CD4-positive, alpha-beta T cell (primary cell): Measurements from ENCODE around the gene ORM1. TPM values are rescaled to one million over a fixed set of nuclear protein-coding genes. Genes with fewer than 3 reads are reported as not detected.

Source experiments
- ATAC-seq: fragments of 200-7000 bp; cut with Tn5 transposase; one replicate; pipeline ENCODE4 v1.10.0; 2022; ENCODE audit warnings: mild to moderate bottlenecking; ENCODE audit not compliant: poor library complexity
- CTCF ChIA-PET: fragments of 350-600 bp; sonication (Branson Sonifier 250); formaldehyde crosslinking; loops from one replicate; lab custom pipeline; 2021; ENCODE audit warnings: antibody characterized with exemption, inconsistent platforms; lab: Charles Lee
- POLR2A ChIA-PET: fragments of 350-600 bp; sonication (Branson Sonifier 250); formaldehyde crosslinking; loops from one replicate; lab custom pipeline; 2021; ENCODE audit warnings: antibody characterized with exemption, inconsistent platforms; lab: Charles Lee
- DNase-seq, 14 experiments: peaks; one replicate each; pipeline ENCODE4 v3.0.0-alpha.2; 2013 to 2020; ENCODE audit warnings: mixed read lengths in 2 of 14
- H3K27ac ChIP-seq, 2 donors: one replicate each; pipeline versions ENCODE4 v1.5.1 to v1.7.0; 2013; ENCODE audit warnings: low read length in 2 of 2, low read depth in 1 of 2, mild to moderate bottlenecking in 1 of 2
- H3K27me3 ChIP-seq, 2 experiments: 1 replicate in 1 of 2; 2 replicates in 1 of 2; pipeline versions ENCODE4 v1.6.1 to v1.7.0; 2013; ENCODE audit warnings: low read length in 2 of 2, control low read depth in 1 of 2, mild to moderate bottlenecking in 1 of 2, moderate library complexity in 1 of 2; ENCODE audit not compliant: insufficient read depth in 2 of 2, control insufficient read depth in 1 of 2
- H3K36me3 ChIP-seq: one replicate; pipeline ENCODE4 v1.6.1; 2013; ENCODE audit warnings: low read length, control low read depth; ENCODE audit not compliant: insufficient read depth
- H3K4me1 ChIP-seq: one replicate; pipeline ENCODE4 v1.6.1; 2013; ENCODE audit warnings: low read length, control low read depth; ENCODE audit not compliant: insufficient read depth
- H3K4me3 ChIP-seq: one replicate; pipeline ENCODE4 v1.5.1; 2013; ENCODE audit warnings: mild to moderate bottlenecking, low read length, moderate library complexity
- H3K9me3 ChIP-seq, 2 experiments: 1 replicate in 1 of 2; 2 replicates in 1 of 2; pipeline versions ENCODE4 v1.6.1 to v1.7.0; 2013; ENCODE audit warnings: low read length in 2 of 2, mild to moderate bottlenecking in 2 of 2, control low read depth in 1 of 2, moderate library complexity in 1 of 2; ENCODE audit not compliant: control insufficient read depth in 1 of 2, insufficient read depth in 1 of 2
- H3K27ac Mint-ChIP-seq: one replicate; pipeline ENCODE4 v1.8.0; 2020; ENCODE audit warnings: mixed read lengths
- H3K27me3 Mint-ChIP-seq: one replicate; pipeline ENCODE4 v1.8.0; 2021; ENCODE audit warnings: mixed read lengths
- H3K36me3 Mint-ChIP-seq: one replicate; pipeline ENCODE4 v1.8.0; 2021; ENCODE audit warnings: low read depth, mixed read lengths
- H3K4me1 Mint-ChIP-seq: one replicate; pipeline ENCODE4 v1.8.0; 2021; ENCODE audit warnings: low read depth, mixed read lengths
- H3K4me3 Mint-ChIP-seq: one replicate; pipeline ENCODE4 v1.8.0; 2020; ENCODE audit warnings: mild to moderate bottlenecking, mixed read lengths
- H3K9me3 Mint-ChIP-seq: one replicate; pipeline ENCODE4 v1.8.0; 2020; ENCODE audit warnings: mixed read lengths
- CTCF ChIP-seq: fragments of 200-600 bp; IDR thresholded peaks from one replicate; pipeline ENCODE4 v1.8.0; 2022; ENCODE audit warnings: antibody characterized with exemption, mild to moderate bottlenecking
- intact Hi-C, 2 experiments: fragments of 100-400 bp; cut with DNase I in 1 of 2; cut with micrococcal nuclease in 1 of 2; formaldehyde crosslinking; loops; one replicate each; pipeline versions ENCODE4 v1.15.1 to v1.9.0; 2023 to 2025; cut with DNase I, micrococcal nuclease
- total RNA-seq, 174 experiments: library from RNA in 2 of 174; stranded (reverse) in 2 of 174; gene quantifications; one replicate each; pipeline ENCODE4 v1.2.3 and lab custom pipeline; 2021 to 2026

Gene ORM1
- total RNA-seq, 2 experiments from 2014 or later, result not detected

GRCh38 chr9:114334490-114334889 lies 11.6 kb downstream of the ORM1 start:
- Histone ChIP-seq H3K9me3 (peaks cover 0 to 5% of the 10 kb centered on the region in 2 experiments), H3K27ac (no peak overlapping the region), H3K4me3 (no peak overlapping the region), H3K4me1 (peaks cover 15% of the 10 kb centered on the region), H3K27me3 (no peaks in the 10 kb centered on the region), H3K36me3 (peaks cover 49% of the 10 kb centered on the region)
- Mint-ChIP-seq H3K36me3 (peaks cover 47% of the 10 kb centered on the region), H3K27ac (peak overlapping the region; percentile 8), H3K4me3 (no peak overlapping the region), H3K27me3 (no peaks in the 10 kb centered on the region), H3K9me3 (no peaks in the 10 kb centered on the region), H3K4me1 (peaks cover 19% of the 10 kb centered on the region)
- TF ChIP-seq CTCF, result no peak
- intact Hi-C loops, result no loop called here
- POLR2A ChIA-PET, result no interaction called here
- DNase-seq (peak in 1 of 14 experiments; percentile 13), ATAC-seq (no peak)
- CTCF ChIA-PET, result no interaction called here

GRCh38 chr9:114335745-114336144 lies 12.8 kb downstream of the ORM1 start:
- H3K4me3 ChIP-seq, result no peak overlapping the region
- peaks cover 62% of the 10 kb centered on the region for H3K36me3 ChIP-seq
- Mint-ChIP-seq H3K4me3 (no peak overlapping the region), H3K27me3 (no peaks in the 10 kb centered on the region), H3K27ac (peak overlapping the region; percentile 17), H3K36me3 (peaks cover 60% of the 10 kb centered on the region), H3K9me3 (no peaks in the 10 kb centered on the region), H3K4me1 (peaks cover 21% of the 10 kb centered on the region)
- no peak for TF ChIP-seq CTCF
- peaks cover 0 to 5% of the 10 kb centered on the region in 2 experiments for H3K9me3 ChIP-seq
- no peak overlapping the region for H3K27ac ChIP-seq
- ChIA-PET POLR2A (interaction anchor here (1.5 to 1.7 kb wide), 2 partner anchors 28 to 52 kb away, joined by 4 to 5 read pairs; partner anchors contain the start of gene AKNA), CTCF (no interaction called here)
- intact Hi-C loops, result no loop called here
- H3K27me3 ChIP-seq, result no peaks in the 10 kb centered on the region
- peaks cover 18% of the 10 kb centered on the region for H3K4me1 ChIP-seq
- ATAC-seq (no peak), DNase-seq (no peak)

- intact Hi-C loops, result no loop called here
Observed at GRCh38 chr9:114336157-114336556, 13.3 kb downstream of the ORM1 start.

More at GRCh38 chr9:114336157-114336556, 13.3 kb downstream of the ORM1 start:
- H3K36me3 Mint-ChIP-seq, result peaks cover 64% of the 10 kb centered on the region
- Histone ChIP-seq H3K27me3 (no peaks in the 10 kb centered on the region), H3K9me3 (peaks cover 0 to 5% of the 10 kb centered on the region in 2 experiments), H3K4me1 (peaks cover 15% of the 10 kb centered on the region), H3K27ac (no peak overlapping the region), H3K4me3 (no peak overlapping the region), H3K36me3 (peaks cover 66% of the 10 kb centered on the region)
- H3K9me3 Mint-ChIP-seq, result no peaks in the 10 kb centered on the region
- DNase-seq (no peak), ATAC-seq (no peak)
- ChIA-PET POLR2A (interaction anchor here (1.5 to 1.7 kb wide), 2 partner anchors 27 to 51 kb away, joined by 4 to 5 read pairs; partner anchors contain the start of gene AKNA), CTCF (no interaction called here)
- H3K27ac Mint-ChIP-seq, result peak overlapping the region; percentile 17
- H3K27me3 Mint-ChIP-seq, result no peaks in the 10 kb centered on the region
- TF ChIP-seq CTCF, result no peak
- H3K4me1 Mint-ChIP-seq, result peaks cover 18% of the 10 kb centered on the region
- no peak overlapping the region for H3K4me3 Mint-ChIP-seq
